Gastroesophageal sphincter (tissue), 3 donors: ENCODE measurements around the gene FAM3B.

Experiments
- EP300 ChIP-seq: sonication (generic); formaldehyde crosslinking; IDR thresholded peaks from one replicate; pipeline ENCODE4 v1.6.1; 2017; ENCODE audit warnings: antibody characterized with exemption, mild to moderate bottlenecking
- POLR2A ChIP-seq, 2 donors: fragments of 450-650 bp; IDR thresholded peaks; one replicate each; pipeline ENCODE4 v1.6.1; 2017; ENCODE audit warnings: antibody characterized with exemption in 2 of 2, mild to moderate bottlenecking in 2 of 2, moderate library complexity in 1 of 2
- POLR2AphosphoS5 ChIP-seq: sonication (generic); formaldehyde crosslinking; IDR thresholded peaks from one replicate; pipeline ENCODE4 v1.6.1; 2017; ENCODE audit warnings: antibody characterized with exemption
- TF ChIP-seq, protein P1 (sequence below), 4 experiments: fragments of 200-600 bp in 2 of 4; fragments of 450-650 bp in 2 of 4; sonication (generic) in 1 of 4; IDR thresholded peaks; one replicate each; pipeline ENCODE4 v1.5.1; 2017 to 2019; ENCODE audit warnings: antibody characterized with exemption in 4 of 4, mild to moderate bottlenecking in 2 of 4, moderate library complexity in 2 of 4

GRCh38 chr21:41304068-41304720, 12.4 kb upstream of the FAM3B start:
- TF ChIP-seq POLR2AphosphoS5 (no peak), POLR2A (IDR thresholded peaks at IDR 0.05) (no peak), EP300 (no peak)
- TF ChIP-seq, protein P1, sequence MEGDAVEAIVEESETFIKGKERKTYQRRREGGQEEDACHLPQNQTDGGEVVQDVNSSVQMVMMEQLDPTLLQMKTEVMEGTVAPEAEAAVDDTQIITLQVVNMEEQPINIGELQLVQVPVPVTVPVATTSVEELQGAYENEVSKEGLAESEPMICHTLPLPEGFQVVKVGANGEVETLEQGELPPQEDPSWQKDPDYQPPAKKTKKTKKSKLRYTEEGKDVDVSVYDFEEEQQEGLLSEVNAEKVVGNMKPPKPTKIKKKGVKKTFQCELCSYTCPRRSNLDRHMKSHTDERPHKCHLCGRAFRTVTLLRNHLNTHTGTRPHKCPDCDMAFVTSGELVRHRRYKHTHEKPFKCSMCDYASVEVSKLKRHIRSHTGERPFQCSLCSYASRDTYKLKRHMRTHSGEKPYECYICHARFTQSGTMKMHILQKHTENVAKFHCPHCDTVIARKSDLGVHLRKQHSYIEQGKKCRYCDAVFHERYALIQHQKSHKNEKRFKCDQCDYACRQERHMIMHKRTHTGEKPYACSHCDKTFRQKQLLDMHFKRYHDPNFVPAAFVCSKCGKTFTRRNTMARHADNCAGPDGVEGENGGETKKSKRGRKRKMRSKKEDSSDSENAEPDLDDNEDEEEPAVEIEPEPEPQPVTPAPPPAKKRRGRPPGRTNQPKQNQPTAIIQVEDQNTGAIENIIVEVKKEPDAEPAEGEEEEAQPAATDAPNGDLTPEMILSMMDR (IDR thresholded peaks at IDR 0.05) = no peak
